Activated naive CD8-positive, alpha-beta T cell treated with anti-CD3 and anti-CD28 coated beads, Interleukin-2, amount 10 ng/mL, durations not matched to agents 7 days and 5 days (primary cell): ENCODE results near the gene PUDP. TPM values are rescaled to one million over a fixed set of nuclear protein-coding genes. Genes with fewer than 3 reads are reported as not detected.
"Not testable (repeated sequence)": the region's sequence is repeated elsewhere in the genome, so short reads cannot be mapped to it uniquely, and the experiment has no call there.

ENCODE experiments used
- ATAC-seq: fragments of 150-1000 bp; cut with Tn5 transposase; one replicate; pipeline ENCODE4 v1.10.0; 2021; ENCODE audit warnings: low read depth, moderate library complexity
- POLR2A ChIA-PET: fragments of 350-600 bp; sonication (Branson Sonifier 250); formaldehyde crosslinking; loops from one replicate; lab custom pipeline; 2021; ENCODE audit warnings: antibody characterized with exemption; lab: Charles Lee
- DNase-seq: peaks from one replicate; pipeline ENCODE4 v3.0.0; 2021
- H3K27ac Mint-ChIP-seq: one replicate; pipeline ENCODE4 v1.8.0; 2022; ENCODE audit warnings: mild to moderate bottlenecking, mixed read lengths
- H3K27me3 Mint-ChIP-seq: one replicate; pipeline ENCODE4 v1.8.0; 2022; ENCODE audit warnings: mild to moderate bottlenecking, moderate library complexity, mixed read lengths
- H3K36me3 Mint-ChIP-seq: one replicate; pipeline ENCODE4 v1.8.0; 2021; ENCODE audit warnings: mild to moderate bottlenecking, mixed read lengths
- H3K4me1 Mint-ChIP-seq: one replicate; pipeline ENCODE4 v1.8.0; 2021; ENCODE audit warnings: mixed read lengths
- H3K4me3 Mint-ChIP-seq: one replicate; pipeline ENCODE4 v1.8.0; 2022; ENCODE audit warnings: mild to moderate bottlenecking, moderate library complexity, mixed read lengths
- H3K9me3 Mint-ChIP-seq: one replicate; pipeline ENCODE4 v1.8.0; 2021; ENCODE audit warnings: mixed read lengths
- total RNA-seq, 2 experiments: library from RNA; stranded (reverse); gene quantifications; one replicate each; pipeline ENCODE4 v1.2.3, GENCODE V29; 2021

Gene PUDP
- 10 to 100 TPM; 13.3 to 14.6 TPM for total RNA-seq

GRCh38 chrX:7147978-7148854, at the start of gene PUDP:
Gene PUDP, minus strand, starts transcription at chrX:7148153. Its CDS starts 40 bp downstream, at chrX:7148113.
- H3K27ac Mint-ChIP-seq = peak within 1 kb of the TSS; percentile 89
- H3K27me3 Mint-ChIP-seq = no peaks in the 10 kb centered on the region
- peak within 1 kb of the TSS; percentile 84 for H3K4me3 Mint-ChIP-seq
- peak; percentile 93 for ATAC-seq
- no peaks in the 10 kb centered on the region for H3K9me3 Mint-ChIP-seq
- H3K4me1 Mint-ChIP-seq = peaks cover 12% of the 10 kb centered on the region
- POLR2A ChIA-PET = interaction anchor here (1.5 kb wide), 1 partner anchor 13 kb away, joined by 3 read pairs; no protein-coding TSS in a partner anchor
- H3K36me3 Mint-ChIP-seq = no peaks in the 10 kb centered on the region
- DNase-seq = peak; percentile 86

DNA sequence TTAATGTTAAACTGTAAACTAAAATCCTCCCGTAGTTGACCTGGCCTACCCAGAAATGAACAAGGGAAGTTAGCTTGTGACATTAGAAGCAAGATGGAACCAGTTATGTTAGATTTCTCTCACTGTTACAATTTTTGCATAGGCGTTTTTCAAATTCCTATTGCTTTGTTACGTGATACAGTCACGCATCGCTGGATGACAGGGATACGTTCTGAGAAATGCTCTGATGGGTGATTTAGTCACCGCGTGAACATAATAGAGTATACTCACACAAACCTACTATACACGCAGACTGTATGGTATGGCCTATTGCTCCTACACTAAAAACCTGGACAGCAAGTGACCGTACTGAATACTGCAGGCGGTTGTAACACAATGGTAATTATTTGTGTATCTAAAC, 46.7 kb upstream of the PUDP start:
- no peak overlapping the region for H3K27ac Mint-ChIP-seq
- no peaks in the 10 kb centered on the region for H3K9me3 Mint-ChIP-seq
- ATAC-seq = no peak
- DNase-seq = no peak
- H3K36me3 Mint-ChIP-seq = no peaks in the 10 kb centered on the region
- H3K27me3 Mint-ChIP-seq = no peaks in the 10 kb centered on the region
- H3K4me3 Mint-ChIP-seq = no peak overlapping the region
- POLR2A ChIA-PET = no interaction called here
- H3K4me1 Mint-ChIP-seq = no peaks in the 10 kb centered on the region

GRCh38 chrX:7192871-7193270, 44.9 kb upstream of the PUDP start:
- Mint-ChIP-seq H3K27me3 (no peaks in the 10 kb centered on the region), H3K27ac (no peak overlapping the region), H3K4me1 (no peaks in the 10 kb centered on the region), H3K4me3 (no peak overlapping the region), H3K9me3 (no peaks in the 10 kb centered on the region), H3K36me3 (no peaks in the 10 kb centered on the region)
- POLR2A ChIA-PET = no interaction called here
- no peak for DNase-seq
- no peak for ATAC-seq

GRCh38 chrX:7191681-7192110, 43.7 kb upstream of the PUDP start:
- no peaks in the 10 kb centered on the region for H3K36me3 Mint-ChIP-seq
- H3K9me3 Mint-ChIP-seq = no peaks in the 10 kb centered on the region
- H3K27ac Mint-ChIP-seq = no peak overlapping the region
- no peak for DNase-seq
- ATAC-seq = no peak
- no peak overlapping the region for H3K4me3 Mint-ChIP-seq
- H3K4me1 Mint-ChIP-seq = no peaks in the 10 kb centered on the region
- POLR2A ChIA-PET = no interaction called here
- no peaks in the 10 kb centered on the region for H3K27me3 Mint-ChIP-seq

DNA sequence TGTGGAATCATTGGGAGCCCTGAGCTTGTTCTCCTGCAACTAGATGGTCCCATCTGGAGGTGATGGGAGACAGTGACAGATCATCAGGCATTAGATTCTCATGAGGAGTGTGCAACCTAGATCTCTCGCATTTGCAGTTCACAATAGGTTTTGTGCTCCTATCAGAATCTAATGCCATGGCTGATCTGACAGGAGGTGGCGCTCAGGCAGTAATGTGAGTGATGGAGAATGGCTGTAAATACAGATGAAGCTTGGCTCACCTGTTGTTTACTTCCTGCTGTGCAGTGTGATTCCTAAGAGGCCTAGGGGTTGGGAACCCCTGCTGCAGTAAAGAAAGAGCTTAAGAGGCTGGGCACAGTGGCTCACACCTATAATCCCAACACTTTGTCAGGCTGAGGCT, 42.2 kb upstream of the PUDP start:
- no peaks in the 10 kb centered on the region for H3K4me1 Mint-ChIP-seq
- no peak for DNase-seq
- POLR2A ChIA-PET = no interaction called here
- H3K9me3 Mint-ChIP-seq = no peaks in the 10 kb centered on the region
- no peaks in the 10 kb centered on the region for H3K36me3 Mint-ChIP-seq
- H3K27me3 Mint-ChIP-seq = no peaks in the 10 kb centered on the region
- ATAC-seq = no peak
- H3K27ac Mint-ChIP-seq = no peak overlapping the region
- H3K4me3 Mint-ChIP-seq = no peak overlapping the region

- DNase-seq = no peak
- Mint-ChIP-seq H3K27ac (no peak overlapping the region), H3K9me3 (no peaks in the 10 kb centered on the region), H3K36me3 (no peaks in the 10 kb centered on the region), H3K4me3 (no peak overlapping the region), H3K4me1 (no peaks in the 10 kb centered on the region), H3K27me3 (no peaks in the 10 kb centered on the region)
- ATAC-seq = no peak
- POLR2A ChIA-PET = no interaction called here
These were observed 40.7 kb upstream of the PUDP start for GRCh38 chrX:7188672-7189071.

- POLR2A ChIA-PET = no interaction called here
- H3K4me1 Mint-ChIP-seq = no peaks in the 10 kb centered on the region
- no peaks in the 10 kb centered on the region for H3K36me3 Mint-ChIP-seq
- ATAC-seq (no peak), DNase-seq (no peak)
- no peak overlapping the region for H3K4me3 Mint-ChIP-seq
- no peaks in the 10 kb centered on the region for H3K9me3 Mint-ChIP-seq
- H3K27me3 Mint-ChIP-seq = no peaks in the 10 kb centered on the region
- H3K27ac Mint-ChIP-seq = no peak overlapping the region
These were observed 36.9 kb upstream of the PUDP start for GRCh38 chrX:7184816-7185215.

- no peaks in the 10 kb centered on the region for H3K36me3 Mint-ChIP-seq
- DNase-seq = no peak
- H3K4me1 Mint-ChIP-seq = no peaks in the 10 kb centered on the region
- H3K4me3 Mint-ChIP-seq = no peak overlapping the region
- no peak for ATAC-seq
- POLR2A ChIA-PET = no interaction called here
- H3K27ac Mint-ChIP-seq = no peak overlapping the region
- no peaks in the 10 kb centered on the region for H3K9me3 Mint-ChIP-seq
- H3K27me3 Mint-ChIP-seq = no peaks in the 10 kb centered on the region
These were observed 31.5 kb upstream of the PUDP start for GRCh38 chrX:7179446-7179845.

DNA sequence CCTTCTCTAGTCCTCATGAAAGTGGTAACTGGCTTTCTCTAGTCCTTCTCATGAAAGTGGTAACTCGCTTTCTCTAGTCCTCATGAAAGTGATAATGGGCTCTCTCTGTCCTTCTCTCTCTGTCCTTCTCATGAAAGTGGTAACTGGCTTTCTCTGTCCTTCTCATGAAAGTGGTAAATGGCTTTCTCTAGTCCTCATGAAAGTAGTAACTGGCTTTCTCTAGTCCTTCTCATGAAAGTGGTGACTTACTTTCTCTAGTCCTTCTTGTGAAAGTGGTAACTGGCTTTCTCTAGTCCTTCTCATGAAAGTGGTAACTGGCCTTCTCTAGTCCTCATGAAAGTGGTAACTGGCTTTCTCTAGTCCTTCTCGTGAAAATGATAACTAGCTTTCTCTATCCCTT, 30.9 kb upstream of the PUDP start:
- POLR2A ChIA-PET, H3K9me3 Mint-ChIP-seq, H3K4me1 Mint-ChIP-seq, ATAC-seq, DNase-seq, H3K27ac Mint-ChIP-seq, H3K4me3 Mint-ChIP-seq, H3K36me3 Mint-ChIP-seq, H3K27me3 Mint-ChIP-seq: not testable (repeated sequence)

- peak; percentile 28 for DNase-seq
- no peaks in the 10 kb centered on the region for H3K4me1 Mint-ChIP-seq
- H3K27ac Mint-ChIP-seq = no peak overlapping the region
- H3K27me3 Mint-ChIP-seq = no peaks in the 10 kb centered on the region
- POLR2A ChIA-PET = no interaction called here
- ATAC-seq = peak; percentile 39
- H3K4me3 Mint-ChIP-seq = no peak overlapping the region
- H3K36me3 Mint-ChIP-seq = peaks cover 2% of the 10 kb centered on the region
- H3K9me3 Mint-ChIP-seq = no peaks in the 10 kb centered on the region
These were observed 22.9 kb upstream of the PUDP start for GRCh38 chrX:7170898-7171297.

DNA sequence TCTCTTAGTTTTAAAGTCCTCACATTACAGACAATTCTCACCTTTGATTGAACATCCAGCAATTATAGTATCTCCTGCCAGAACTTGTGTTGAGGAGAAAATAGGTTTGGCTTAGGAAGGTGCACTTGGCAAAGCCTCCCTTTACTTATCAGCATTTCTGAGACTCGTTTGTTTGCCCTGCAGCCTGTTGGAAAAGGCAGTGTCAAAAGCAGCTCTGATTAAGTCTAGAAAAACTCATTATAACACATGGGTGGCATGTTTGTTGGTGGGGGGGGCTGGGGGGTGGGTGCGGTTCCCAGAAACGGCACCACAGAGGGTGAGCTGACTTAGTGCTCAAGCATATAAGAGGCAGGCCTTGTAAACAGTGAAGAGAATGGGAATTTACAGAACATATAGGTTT, 21.7 kb upstream of the PUDP start:
- no peak overlapping the region for H3K4me3 Mint-ChIP-seq
- no peak for ATAC-seq
- peaks cover 2% of the 10 kb centered on the region for H3K36me3 Mint-ChIP-seq
- no peak overlapping the region for H3K27ac Mint-ChIP-seq
- POLR2A ChIA-PET = no interaction called here
- DNase-seq = no peak
- H3K27me3 Mint-ChIP-seq = no peaks in the 10 kb centered on the region
- H3K9me3 Mint-ChIP-seq = no peaks in the 10 kb centered on the region
- H3K4me1 Mint-ChIP-seq = no peaks in the 10 kb centered on the region

- H3K4me1 Mint-ChIP-seq = no peaks in the 10 kb centered on the region
- H3K4me3 Mint-ChIP-seq = no peak overlapping the region
- H3K9me3 Mint-ChIP-seq = no peaks in the 10 kb centered on the region
- ATAC-seq = no peak
- H3K27me3 Mint-ChIP-seq = no peaks in the 10 kb centered on the region
- POLR2A ChIA-PET = no interaction called here
- H3K36me3 Mint-ChIP-seq = no peaks in the 10 kb centered on the region
- H3K27ac Mint-ChIP-seq = no peak overlapping the region
- DNase-seq = no peak
These were observed 20.4 kb upstream of the PUDP start for GRCh38 chrX:7168371-7168770.

- POLR2A ChIA-PET = no interaction called here
- Mint-ChIP-seq H3K4me1 (peaks cover 2% of the 10 kb centered on the region), H3K9me3 (no peaks in the 10 kb centered on the region), H3K27ac (no peak overlapping the region), H3K27me3 (no peaks in the 10 kb centered on the region), H3K36me3 (no peaks in the 10 kb centered on the region), H3K4me3 (no peak overlapping the region)
- ATAC-seq = no peak
- no peak for DNase-seq
These were observed 16.2 kb upstream of the PUDP start for GRCh38 chrX:7164174-7164573.

GRCh38 chrX:7163146-7163677, 15.3 kb upstream of the PUDP start:
- no peaks in the 10 kb centered on the region for H3K36me3 Mint-ChIP-seq
- peaks cover 2% of the 10 kb centered on the region for H3K4me1 Mint-ChIP-seq
- ATAC-seq (no peak), DNase-seq (no peak)
- H3K27ac Mint-ChIP-seq = no peak overlapping the region
- no peaks in the 10 kb centered on the region for H3K27me3 Mint-ChIP-seq
- POLR2A ChIA-PET = no interaction called here
- H3K4me3 Mint-ChIP-seq = no peak overlapping the region
- no peaks in the 10 kb centered on the region for H3K9me3 Mint-ChIP-seq
